Astrocyte (in vitro differentiated cells and primary cell): ENCODE data around the gene GALNT7. TPM values are rescaled to one million over a fixed set of nuclear protein-coding genes. Genes with fewer than 3 reads are reported as not detected.

Experiments
- DNase-seq: peaks from one replicate; pipeline ENCODE4 v3.0.0-alpha.2; 2010; ENCODE audit warnings: low read depth
- FAIRE-seq: peaks from 2 replicates; lab custom pipeline; 2011; peaks lifted over from hg19 to GRCh38; lab: Jason Lieb, UNC
- H2AFZ ChIP-seq: 2 replicates; pipeline ENCODE4 v1.6.0; 2012; ENCODE audit warnings: low read depth, low read length, inconsistent platforms
- H3K27ac ChIP-seq: 2 replicates; pipeline ENCODE4 v1.5.1; 2011; ENCODE audit warnings: low read depth, low read length, inconsistent platforms
- H3K27me3 ChIP-seq: 2 replicates; pipeline ENCODE4 v1.6.0; 2011; ENCODE audit warnings: low read length, inconsistent platforms; ENCODE audit not compliant: insufficient read depth
- H3K36me3 ChIP-seq: 2 replicates; pipeline ENCODE4 v1.5.1; 2011; ENCODE audit warnings: low read length, inconsistent platforms; ENCODE audit not compliant: insufficient read depth
- H3K4me1 ChIP-seq: 2 replicates; pipeline ENCODE4 v1.5.1; 2011; ENCODE audit warnings: low read length, inconsistent platforms; ENCODE audit not compliant: insufficient read depth
- H3K4me2 ChIP-seq: 2 replicates; pipeline ENCODE4 v1.6.0; 2012; ENCODE audit warnings: low read length, inconsistent platforms
- H3K4me3 ChIP-seq: 2 replicates; pipeline ENCODE4 v1.5.1; 2011; ENCODE audit warnings: low read depth, mild to moderate bottlenecking, low read length, inconsistent platforms; ENCODE audit not compliant: insufficient read depth
- H3K79me2 ChIP-seq: 2 replicates; pipeline ENCODE4 v1.6.0; 2012; ENCODE audit warnings: mild to moderate bottlenecking, low read length, inconsistent platforms; ENCODE audit not compliant: insufficient read depth
- H3K9ac ChIP-seq: 2 replicates; pipeline ENCODE4 v1.6.0; 2012; ENCODE audit warnings: mild to moderate bottlenecking, low read length, inconsistent platforms
- H3K9me3 ChIP-seq: 2 replicates; pipeline ENCODE4 v1.5.1; 2012; ENCODE audit warnings: low read depth, mild to moderate bottlenecking, low read length, inconsistent platforms; ENCODE audit not compliant: insufficient read depth
- H4K20me1 ChIP-seq: 2 replicates; pipeline ENCODE4 v1.6.0; 2012; ENCODE audit warnings: low read length, inconsistent platforms; ENCODE audit not compliant: insufficient read depth
- H3K27ac Mint-ChIP-seq: one replicate; pipeline ENCODE4 v1.8.0; 2021; ENCODE audit warnings: mild to moderate bottlenecking, mixed read lengths; ENCODE audit not compliant: unreplicated experiment
- H3K27me3 Mint-ChIP-seq: one replicate; pipeline ENCODE4 v1.8.0; 2021; ENCODE audit warnings: low read depth, mixed read lengths; ENCODE audit not compliant: unreplicated experiment
- H3K36me3 Mint-ChIP-seq: one replicate; pipeline ENCODE4 v1.8.0; 2021; ENCODE audit warnings: low read depth, mixed read lengths; ENCODE audit not compliant: unreplicated experiment
- H3K4me1 Mint-ChIP-seq: one replicate; pipeline ENCODE4 v1.8.0; 2021; ENCODE audit warnings: low read depth, mixed read lengths; ENCODE audit not compliant: unreplicated experiment
- H3K4me3 Mint-ChIP-seq: one replicate; pipeline ENCODE4 v1.8.0; 2021; ENCODE audit warnings: mild to moderate bottlenecking, moderate library complexity, mixed read lengths; ENCODE audit not compliant: unreplicated experiment
- H3K9me3 Mint-ChIP-seq: one replicate; pipeline ENCODE4 v1.8.0; 2021; ENCODE audit warnings: mild to moderate bottlenecking, mixed read lengths; ENCODE audit not compliant: unreplicated experiment
- CTCF ChIP-seq: IDR thresholded peaks from 2 replicates; pipeline ENCODE4 v1.5.1; 2011; ENCODE audit warnings: low read depth, mild to moderate bottlenecking, inconsistent platforms, low read length, moderate library complexity; ENCODE audit not compliant: insufficient read depth
- EZH2 ChIP-seq: IDR thresholded peaks from 2 replicates; pipeline ENCODE4 v1.6.1; 2012; ENCODE audit warnings: mild to moderate bottlenecking, low read length, inconsistent platforms; ENCODE audit not compliant: insufficient read depth
- microRNA-seq: library from miRNA; unstranded; fragments of <30 nt; microRNA quantifications from one replicate; pipeline ENCODE4 v1.2.0, GENCODE V29; 2020
- total RNA-seq: library from RNA; stranded (reverse); gene quantifications from 2 replicates; pipeline ENCODE4 v1.2.1, GENCODE V29; 2021

GALNT7 gene
- total RNA-seq, 1 donor from 2014 or later, result 97.6 TPM

- Mint-ChIP-seq H3K27ac (peak within 1 kb of the TSS; percentile 98), H3K27me3 (no peaks in the 10 kb centered on the region), H3K36me3 (no peaks in the 10 kb centered on the region), H3K9me3 (no peaks in the 10 kb centered on the region), H3K4me1 (peaks cover 3% of the 10 kb centered on the region), H3K4me3 (peak within 1 kb of the TSS; percentile 99)
- H3K9me3 ChIP-seq, result no peaks in the 10 kb centered on the region
- FAIRE-seq (peak; percentile 37), DNase-seq (peak; percentile 93)
- no peaks in the 10 kb centered on the region for H3K36me3 ChIP-seq
- peak within 1 kb of the TSS; percentile 95 for H2AFZ ChIP-seq
- H3K4me2 ChIP-seq, result peak within 1 kb of the TSS; percentile 94
- peaks cover 4% of the 10 kb centered on the region for H3K4me1 ChIP-seq
- peak within 1 kb of the TSS; percentile 83 for H3K27ac ChIP-seq
- no peak for TF ChIP-seq EZH2
- H3K27me3 ChIP-seq, result no peaks in the 10 kb centered on the region
- H4K20me1 ChIP-seq, result no peaks in the 10 kb centered on the region
- H3K4me3 ChIP-seq, result peak within 1 kb of the TSS; percentile 93
- H3K9ac ChIP-seq, result peak within 1 kb of the TSS; percentile 91
- H3K79me2 ChIP-seq, result peaks cover 39% of the 10 kb centered on the region
Measured at GRCh38 chr4:173370477-173371291, 202.1 kb downstream of the GALNT7 start, which contains the start of gene SAP30. Gene SAP30, plus strand, starts transcription at chr4:173370954. Its CDS starts 229 bp downstream, at chr4:173371183.

- peak overlapping the region; percentile 86 for H3K9ac ChIP-seq
- peak overlapping the region; percentile 89 for H3K27ac Mint-ChIP-seq
- peaks cover 41% of the 10 kb centered on the region for H3K79me2 ChIP-seq
- TF ChIP-seq CTCF, result no peak
- no peak for TF ChIP-seq EZH2
- peaks cover 4% of the 10 kb centered on the region for H3K4me1 ChIP-seq
- no peaks in the 10 kb centered on the region for H3K9me3 Mint-ChIP-seq
- H2AFZ ChIP-seq, result peak overlapping the region; percentile 95
- no peaks in the 10 kb centered on the region for H3K36me3 ChIP-seq
- no peaks in the 10 kb centered on the region for H4K20me1 ChIP-seq
- H3K27me3 Mint-ChIP-seq, result no peaks in the 10 kb centered on the region
- H3K36me3 Mint-ChIP-seq, result no peaks in the 10 kb centered on the region
- H3K27me3 ChIP-seq, result no peaks in the 10 kb centered on the region
- FAIRE-seq (no peak), DNase-seq (peak; percentile 63)
- peak overlapping the region; percentile 93 for H3K4me3 ChIP-seq
- peak overlapping the region; percentile 76 for H3K27ac ChIP-seq
- H3K9me3 ChIP-seq, result no peaks in the 10 kb centered on the region
- peak overlapping the region; percentile 94 for H3K4me2 ChIP-seq
- H3K4me3 Mint-ChIP-seq, result peak overlapping the region; percentile 97
- peaks cover 3% of the 10 kb centered on the region for H3K4me1 Mint-ChIP-seq
Measured at GRCh38 chr4:173371292-173372192, 202.9 kb downstream of the GALNT7 start.

Small RNAs within 50 kb of the gene (microRNA-seq; reads per million reads assigned to microRNA genes)
- 1.4 reads per million for gene MIR548T

Other genes with a start within 250 kb of the GALNT7 start
- gene HMGB2, start 165.5 kb downstream of the GALNT7 start, total RNA-seq, result 12.3 and 18.3 TPM in 2 replicates
- 8.8 and 9.4 TPM in 2 replicates for gene SAP30, start 202.1 kb downstream of the GALNT7 start, total RNA-seq
- 4.3 and 7.3 TPM in 2 replicates for gene SCRG1, start 230.3 kb downstream of the GALNT7 start, total RNA-seq